Endothelial cell of umbilical vein (primary cell): ENCODE results near the gene TMEM220. TPM values are rescaled to one million over a fixed set of nuclear protein-coding genes. Genes with fewer than 3 reads are reported as not detected.
A peak's percentile ranks its signal among the peaks of the same experiment; 100 is the strongest.

Experiments
- BruUV-seq: library from RNA; stranded (reverse); fragments of 400-500 nt; replicated peaks from 2 replicates; lab custom pipeline; 2021; lab: Mats Ljungman, UMichigan
- CTCF ChIA-PET: fragments of 300-600, 350-600 bp; sonication (Branson Sonifier 250); formaldehyde crosslinking; loops from one replicate; lab custom pipeline; 2021; ENCODE audit warnings: antibody characterized with exemption, inconsistent platforms; lab: Charles Lee
- POLR2A ChIA-PET: fragments of 300-600, 350-600 bp; sonication (Branson Sonifier 250); formaldehyde crosslinking; loops from one replicate; lab custom pipeline; 2021; ENCODE audit warnings: antibody characterized with exemption, inconsistent platforms; lab: Charles Lee
- DNase-seq: peaks from one replicate; pipeline ENCODE4 v3.0.0-alpha.2; 2011; ENCODE audit warnings: low read depth, low spot score
- FAIRE-seq: peaks from 2 replicates; lab custom pipeline; 2011; peaks lifted over from hg19 to GRCh38; lab: Jason Lieb, UNC
- H2AFZ ChIP-seq: 2 replicates; pipeline ENCODE4 v1.6.0; 2012; ENCODE audit warnings: low read depth, low read length, control low read depth, inconsistent platforms
- H3K27ac ChIP-seq: 2 replicates; pipeline ENCODE4 v1.5.1; 2011; ENCODE audit warnings: low read depth, mild to moderate bottlenecking, control low read depth, low read length, moderate library complexity; ENCODE audit not compliant: insufficient read depth
- H3K27me3 ChIP-seq, 2 experiments: 2 replicates each; pipeline versions ENCODE4 v1.6.0 to v1.6.1; 2011; ENCODE audit warnings: low read length in 2 of 2, mixed read lengths in 1 of 2; ENCODE audit not compliant: control insufficient read depth in 2 of 2, insufficient read depth in 2 of 2
- H3K36me3 ChIP-seq, 2 experiments: 2 replicates in 1 of 2; 3 replicates in 1 of 2; pipeline ENCODE4 v1.5.1; 2011; ENCODE audit warnings: low read length in 2 of 2, mild to moderate bottlenecking in 1 of 2, moderate library complexity in 1 of 2; ENCODE audit not compliant: control insufficient read depth in 2 of 2, insufficient read depth in 2 of 2; ENCODE audit errors: extremely low read depth in 1 of 2
- H3K4me1 ChIP-seq: 3 replicates; pipeline ENCODE4 v1.5.1; 2011; ENCODE audit warnings: mild to moderate bottlenecking, low read length; ENCODE audit not compliant: control insufficient read depth, insufficient read depth; ENCODE audit errors: extremely low read depth
- H3K4me2 ChIP-seq: 2 replicates; pipeline ENCODE4 v1.6.1; 2011; ENCODE audit warnings: low read length, control low read depth, mixed read lengths; ENCODE audit not compliant: insufficient read depth
- H3K4me3 ChIP-seq, 3 experiments: fragments of 200-600 bp in 1 of 3; sonication (generic), shearing (Covaris generic) in 1 of 3; replicated peaks in 1 of 3; 2 replicates each; pipeline ENCODE4 v1.5.1; 2011 to 2016; ENCODE audit warnings: control low read depth in 3 of 3, low read length in 3 of 3, mild to moderate bottlenecking in 2 of 3, inconsistent platforms in 1 of 3, low read depth in 1 of 3, moderate library complexity in 1 of 3; ENCODE audit not compliant: insufficient read depth in 1 of 3
- H3K79me2 ChIP-seq: 2 replicates; pipeline ENCODE4 v1.6.0; 2012; ENCODE audit warnings: low read length, inconsistent platforms; ENCODE audit not compliant: control insufficient read depth, insufficient read depth
- H3K9ac ChIP-seq: replicated peaks from 2 replicates; pipeline ENCODE3; 2011; ENCODE audit warnings: low read length, control low read depth; ENCODE audit not compliant: insufficient read depth; ENCODE audit errors: extremely low read depth
- H3K9me1 ChIP-seq: replicated peaks from 3 replicates; pipeline ENCODE4 v1.6.0; 2011; ENCODE audit warnings: mild to moderate bottlenecking, low read length; ENCODE audit not compliant: control insufficient read depth, insufficient read depth; ENCODE audit errors: extremely low read depth
- H3K9me3 ChIP-seq: replicated peaks from 2 replicates; pipeline ENCODE4 v1.5.1; 2012; ENCODE audit warnings: low read length, inconsistent platforms; ENCODE audit not compliant: control insufficient read depth, insufficient read depth
- H4K20me1 ChIP-seq: replicated peaks from 2 replicates; pipeline ENCODE3; 2011; ENCODE audit warnings: mild to moderate bottlenecking, low read length; ENCODE audit not compliant: control insufficient read depth, insufficient read depth; ENCODE audit errors: extremely low read depth
- EZH2 ChIP-seq: IDR thresholded peaks from 2 replicates; pipeline ENCODE4 v1.6.1; 2012; ENCODE audit warnings: borderline replicate concordance, low read depth, mild to moderate bottlenecking, moderate library complexity, low read length, inconsistent platforms; ENCODE audit not compliant: severe bottlenecking
- FOS ChIP-seq: IDR thresholded peaks from 2 replicates; pipeline ENCODE4 v1.6.1; 2011; ENCODE audit warnings: mild to moderate bottlenecking, low read length, moderate library complexity, borderline replicate concordance; ENCODE audit not compliant: insufficient read depth
- GATA2 ChIP-seq: IDR thresholded peaks from 2 replicates; pipeline ENCODE4 v1.7.0; 2011; ENCODE audit warnings: low read depth, mild to moderate bottlenecking, moderate library complexity, mixed read lengths, low read length; ENCODE audit not compliant: insufficient read length, insufficient read depth
- JUN ChIP-seq: IDR thresholded peaks from 2 replicates; pipeline ENCODE4 v1.6.1; 2011; ENCODE audit warnings: borderline replicate concordance, low read depth; ENCODE audit not compliant: insufficient read length, insufficient read depth
- MYC ChIP-seq: IDR thresholded peaks from one replicate; pipeline ENCODE4 v1.6.1; 2011; ENCODE audit warnings: mild to moderate bottlenecking, low read depth, low read length
- POLR2A ChIP-seq: IDR thresholded peaks from 2 replicates; pipeline ENCODE4 v1.6.1; 2012; ENCODE audit warnings: low read depth, mild to moderate bottlenecking, control low read depth, low read length
- POLR2AphosphoS5 ChIP-seq: IDR thresholded peaks from 2 replicates; pipeline ENCODE4 v1.6.1; 2012; ENCODE audit warnings: low read depth, mild to moderate bottlenecking, control low read depth, low read length, moderate library complexity; ENCODE audit not compliant: insufficient read depth
- dilution Hi-C: fragments of 300-500 bp; cut with MboI; formaldehyde crosslinking; loops from one replicate; pipeline ENCODE4 v1.15.0; 2019; ENCODE audit warnings: low sequenced_read_pairs; ENCODE audit not compliant: extremely low pct_ligation_motif_present
- intact Hi-C: fragments of 100-400 bp; cut with micrococcal nuclease; formaldehyde crosslinking; loops from one replicate; pipeline ENCODE4 v1.10.0; 2022
- polyA plus RNA-seq, 4 experiments: library from polyadenylated mRNA; depleted of rRNA in 3 of 4; stranded (reverse) in 3 of 4; unstranded in 1 of 4; fragments of >200 nt; gene quantifications; 2 replicates each; pipeline versions ENCODE4 v1.2.1 to v1.2.3, GENCODE V29; 2011 to 2012; ENCODE audit warnings: missing spikeins in 1 of 4
- total RNA-seq: library from RNA; stranded (reverse); gene quantifications from 2 replicates; pipeline ENCODE4 v1.2.3, GENCODE V29; 2021
- TF ChIP-seq, protein P1 (sequence below): IDR thresholded peaks from 2 replicates; pipeline ENCODE4 v1.6.1; 2011; ENCODE audit not compliant: insufficient read depth, insufficient read length
- TF ChIP-seq, protein P2 (sequence below), 2 donors: IDR thresholded peaks; 1 replicate in 1 of 2; 2 replicates in 1 of 2; pipeline ENCODE4 v1.5.1; 2011; ENCODE audit warnings: low read length in 2 of 2, mild to moderate bottlenecking in 2 of 2, moderate library complexity in 2 of 2, control low read depth in 1 of 2, inconsistent platforms in 1 of 2, low read depth in 1 of 2; ENCODE audit not compliant: insufficient read depth in 1 of 2; ENCODE audit errors: extremely low read depth in 1 of 2

The TMEM220 gene
- total and polyA plus RNA-seq, 2 donors (not counting 3 experiments of a cell fraction or from before 2014, with no cell fraction given), result 3.6 to 11.2 TPM

DNA sequence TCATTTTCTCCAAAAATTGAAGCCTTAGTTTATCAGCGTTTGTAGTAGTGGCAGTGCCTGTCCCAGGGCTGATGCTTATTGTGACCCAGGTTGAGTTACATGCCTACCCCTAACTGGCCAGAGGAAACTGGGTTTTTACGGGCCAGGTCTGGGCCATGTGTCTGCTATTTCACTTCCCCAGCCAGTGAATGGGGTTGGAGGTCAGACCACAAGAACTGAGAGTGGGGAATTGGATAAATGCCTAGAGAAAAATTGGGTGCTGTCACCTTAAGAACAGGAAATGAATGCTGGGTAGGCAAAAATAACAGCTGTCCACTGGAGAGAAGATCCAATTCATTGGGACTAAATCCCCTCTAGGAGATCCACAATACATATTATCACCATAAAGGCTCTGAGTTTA, 27.2 kb downstream of the TMEM220 start:
- intact Hi-C loops, result no loop called here
- H3K4me2 ChIP-seq, result peak overlapping the region; percentile 25
- CTCF ChIA-PET, result interaction anchor here (1.0 to 1.2 kb wide), 3 partner anchors 28 to 173 kb away, joined by 3 to 4 read pairs (median 3); no protein-coding TSS in a partner anchor

DNA sequence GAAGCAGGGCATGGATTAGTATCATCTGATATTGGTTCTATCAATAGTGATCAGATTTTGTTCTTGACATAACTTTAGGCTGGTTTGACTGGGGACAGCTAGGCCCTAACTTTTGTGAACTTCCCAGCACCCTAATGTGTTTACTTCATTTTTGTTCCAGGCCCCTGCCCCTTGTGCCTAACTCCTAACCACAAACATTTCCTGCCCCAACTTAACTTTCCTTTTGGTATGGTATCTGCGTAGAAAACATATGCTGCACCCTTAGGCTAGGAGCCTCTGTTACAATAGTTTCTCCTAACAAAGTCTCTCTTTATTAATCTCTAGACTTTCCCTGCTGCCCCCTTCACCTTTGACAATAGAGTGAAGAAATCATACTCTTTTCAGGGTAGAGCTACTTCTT, 30.0 kb downstream of the TMEM220 start:
- Histone ChIP-seq H3K4me1 (peaks cover 25% of the 10 kb centered on the region), H3K9me3 (no peaks in the 10 kb centered on the region), H3K27me3 (no peaks in the 10 kb centered on the region), H3K9me1 (peaks cover 2% of the 10 kb centered on the region), H4K20me1 (no peaks in the 10 kb centered on the region), H2AFZ (no peak overlapping the region), H3K4me3 (no peak overlapping the region), H3K79me2 (peaks cover 47% of the 10 kb centered on the region), H3K4me2 (peak overlapping the region; percentile 33), H3K36me3 (peaks cover 3 to 4% of the 10 kb centered on the region in 2 experiments), H3K9ac (peak overlapping the region; percentile 21), H3K27ac (no peak overlapping the region)
- dilution Hi-C loops (no loop called here), intact Hi-C loops (no loop called here)
- DNase-seq (no peak), FAIRE-seq (no peak)
- ChIA-PET POLR2A (no interaction called here), CTCF (no interaction called here)
- TF ChIP-seq MYC, result no peak
- TF ChIP-seq POLR2A, result no peak
- TF ChIP-seq EZH2, result no peak
- TF ChIP-seq POLR2AphosphoS5, result no peak
- TF ChIP-seq, protein P1, sequence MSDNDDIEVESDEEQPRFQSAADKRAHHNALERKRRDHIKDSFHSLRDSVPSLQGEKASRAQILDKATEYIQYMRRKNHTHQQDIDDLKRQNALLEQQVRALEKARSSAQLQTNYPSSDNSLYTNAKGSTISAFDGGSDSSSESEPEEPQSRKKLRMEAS, result no peak
- no peak for TF ChIP-seq JUN
- no peak for TF ChIP-seq GATA2
- TF ChIP-seq, protein P2, sequence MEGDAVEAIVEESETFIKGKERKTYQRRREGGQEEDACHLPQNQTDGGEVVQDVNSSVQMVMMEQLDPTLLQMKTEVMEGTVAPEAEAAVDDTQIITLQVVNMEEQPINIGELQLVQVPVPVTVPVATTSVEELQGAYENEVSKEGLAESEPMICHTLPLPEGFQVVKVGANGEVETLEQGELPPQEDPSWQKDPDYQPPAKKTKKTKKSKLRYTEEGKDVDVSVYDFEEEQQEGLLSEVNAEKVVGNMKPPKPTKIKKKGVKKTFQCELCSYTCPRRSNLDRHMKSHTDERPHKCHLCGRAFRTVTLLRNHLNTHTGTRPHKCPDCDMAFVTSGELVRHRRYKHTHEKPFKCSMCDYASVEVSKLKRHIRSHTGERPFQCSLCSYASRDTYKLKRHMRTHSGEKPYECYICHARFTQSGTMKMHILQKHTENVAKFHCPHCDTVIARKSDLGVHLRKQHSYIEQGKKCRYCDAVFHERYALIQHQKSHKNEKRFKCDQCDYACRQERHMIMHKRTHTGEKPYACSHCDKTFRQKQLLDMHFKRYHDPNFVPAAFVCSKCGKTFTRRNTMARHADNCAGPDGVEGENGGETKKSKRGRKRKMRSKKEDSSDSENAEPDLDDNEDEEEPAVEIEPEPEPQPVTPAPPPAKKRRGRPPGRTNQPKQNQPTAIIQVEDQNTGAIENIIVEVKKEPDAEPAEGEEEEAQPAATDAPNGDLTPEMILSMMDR (IDR thresholded peaks at IDR 0.05; ENCODE audit: extremely low read depth in 1 of 2, insufficient read depth in 1 of 2, low read depth in 1 of 2, low read length in 2 of 2), result no peak
- TF ChIP-seq FOS, result no peak
- BruUV-seq, result no TSS peak

More for the DNA sequence above, 27.2 kb downstream of the TMEM220 start:
- Histone ChIP-seq H2AFZ (no peak overlapping the region), H3K9ac (no peak overlapping the region), H3K27me3 (no peaks in the 10 kb centered on the region), H3K79me2 (peaks cover 26% of the 10 kb centered on the region), H3K27ac (no peak overlapping the region), H3K4me3 (no peak overlapping the region), H3K9me1 (peaks cover 2% of the 10 kb centered on the region), H3K9me3 (no peaks in the 10 kb centered on the region), H4K20me1 (no peaks in the 10 kb centered on the region), H3K4me1 (peaks cover 17% of the 10 kb centered on the region), H3K36me3 (peaks cover 3 to 4% of the 10 kb centered on the region in 2 experiments)
- TF ChIP-seq POLR2A (no peak), GATA2 (no peak)
- FAIRE-seq (no peak), DNase-seq (peak; percentile 2)
- POLR2A ChIA-PET, result interaction anchor here (0.5 kb wide), 1 partner anchor 46 kb away, joined by 3 read pairs; no protein-coding TSS in a partner anchor
- no TSS peak for BruUV-seq
- dilution Hi-C loops, result no loop called here
